HG02943 (cell line): Measurements from ENCODE around the gene PPFIBP1.
"Not testable (repeated sequence)": the region's sequence is repeated elsewhere in the genome, so short reads cannot be mapped to it uniquely, and the experiment has no call there.

Experiments used
- ATAC-seq: cut with Tn5 transposase; IDR thresholded peaks from one replicate; pipeline ENCODE4 v1.9.1; 2021; ENCODE audit warnings: mild to moderate bottlenecking, low read depth, moderate library complexity; ENCODE audit not compliant: unreplicated experiment

The PPFIBP1 gene

DNA sequence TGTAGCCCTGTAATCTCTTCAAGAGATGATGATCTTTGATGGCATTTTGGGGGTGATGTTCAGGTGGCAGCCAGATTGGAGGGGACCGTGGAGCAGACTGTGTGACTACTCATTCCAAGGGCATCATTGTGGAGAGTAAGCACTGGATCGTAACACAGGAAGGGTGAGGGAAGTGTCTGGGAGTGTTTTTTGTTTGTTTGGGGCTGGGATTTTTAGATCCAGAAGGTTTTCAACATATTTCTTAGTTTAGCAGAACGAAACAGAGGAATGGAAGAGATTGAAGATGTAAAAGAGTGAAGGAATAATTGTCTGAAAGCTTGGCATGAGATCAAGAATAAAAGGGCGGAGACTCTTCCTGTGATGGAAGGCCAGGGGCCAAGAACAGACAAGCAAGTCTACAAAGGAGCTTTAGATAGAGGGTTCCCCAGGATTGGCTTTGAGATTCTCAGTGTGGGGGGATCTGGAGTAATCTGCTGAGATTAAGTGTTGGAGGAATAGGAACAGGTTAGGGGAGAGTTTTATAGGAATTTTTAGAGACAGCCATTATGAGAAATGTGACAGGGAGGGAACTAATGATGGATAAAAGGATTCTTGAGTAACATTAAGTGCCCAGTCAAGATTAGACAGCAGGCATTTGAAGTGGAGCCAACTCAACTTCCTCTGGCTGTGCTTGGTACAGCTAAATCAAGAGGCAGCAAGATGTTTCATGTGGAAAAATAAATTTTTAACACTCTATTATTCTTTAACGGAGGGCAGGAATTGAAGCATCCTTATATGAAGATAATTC, 92.5 kb downstream of the PPFIBP1 start:
- no peak for ATAC-seq

DNA sequence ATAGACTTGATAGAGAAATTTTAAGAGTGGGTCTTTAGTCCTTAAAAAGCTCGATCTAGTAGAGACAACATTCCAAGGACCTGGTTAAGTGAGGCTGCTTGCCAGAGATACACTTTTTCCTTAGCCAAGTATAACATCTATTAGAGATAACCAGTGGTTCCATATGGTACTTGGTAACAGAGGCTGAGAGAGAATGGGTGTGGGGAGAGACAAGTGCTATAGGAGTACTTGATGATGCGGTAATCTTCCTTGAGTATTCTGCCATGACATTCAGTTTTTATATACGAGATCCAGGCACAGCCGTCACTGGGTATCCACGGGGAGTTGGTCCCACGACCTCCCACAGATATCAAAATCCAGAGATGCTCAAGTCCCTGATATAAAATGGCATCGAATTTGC, 94.8 kb downstream of the PPFIBP1 start:
- ATAC-seq, result no peak

DNA sequence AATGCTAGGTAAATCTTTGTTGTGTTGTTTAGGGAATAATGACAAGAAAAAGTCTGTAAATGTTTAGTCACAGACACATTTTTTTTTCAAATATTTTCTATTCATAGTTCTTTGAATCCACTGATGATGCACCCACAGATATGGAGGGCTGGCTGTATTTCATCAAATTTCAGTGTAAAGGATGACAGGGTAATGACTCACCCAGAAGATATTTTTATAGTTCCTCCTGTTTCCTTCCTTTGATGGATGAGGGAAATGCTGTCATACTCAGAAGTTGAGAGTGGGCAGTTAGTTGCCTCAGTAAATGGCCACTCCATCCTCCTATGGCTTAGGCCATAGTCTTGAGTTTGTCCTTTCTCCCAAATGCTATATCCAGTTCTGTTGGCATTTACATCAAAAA, 95.3 kb downstream of the PPFIBP1 start:
- no peak for ATAC-seq

DNA sequence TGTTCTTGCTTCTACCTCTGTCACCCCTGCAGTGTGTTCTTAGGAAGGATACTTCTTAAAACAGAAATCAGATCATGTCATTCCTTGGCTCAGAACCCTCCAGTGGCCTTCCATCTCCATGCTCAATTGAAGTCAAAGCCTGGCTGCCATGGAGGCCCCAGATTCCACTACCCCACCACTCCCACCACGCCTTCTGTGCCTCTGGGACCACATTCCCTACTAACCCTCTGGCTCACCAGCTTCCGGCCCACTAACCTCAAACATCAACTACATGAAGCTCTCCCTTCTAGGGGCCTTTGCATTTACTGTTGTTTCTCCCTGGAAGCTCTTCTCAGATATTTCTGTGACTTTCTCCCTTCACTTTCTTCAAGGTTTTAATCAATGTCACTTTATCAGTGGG, 96.1 kb downstream of the PPFIBP1 start:
- ATAC-seq, result no peak

DNA sequence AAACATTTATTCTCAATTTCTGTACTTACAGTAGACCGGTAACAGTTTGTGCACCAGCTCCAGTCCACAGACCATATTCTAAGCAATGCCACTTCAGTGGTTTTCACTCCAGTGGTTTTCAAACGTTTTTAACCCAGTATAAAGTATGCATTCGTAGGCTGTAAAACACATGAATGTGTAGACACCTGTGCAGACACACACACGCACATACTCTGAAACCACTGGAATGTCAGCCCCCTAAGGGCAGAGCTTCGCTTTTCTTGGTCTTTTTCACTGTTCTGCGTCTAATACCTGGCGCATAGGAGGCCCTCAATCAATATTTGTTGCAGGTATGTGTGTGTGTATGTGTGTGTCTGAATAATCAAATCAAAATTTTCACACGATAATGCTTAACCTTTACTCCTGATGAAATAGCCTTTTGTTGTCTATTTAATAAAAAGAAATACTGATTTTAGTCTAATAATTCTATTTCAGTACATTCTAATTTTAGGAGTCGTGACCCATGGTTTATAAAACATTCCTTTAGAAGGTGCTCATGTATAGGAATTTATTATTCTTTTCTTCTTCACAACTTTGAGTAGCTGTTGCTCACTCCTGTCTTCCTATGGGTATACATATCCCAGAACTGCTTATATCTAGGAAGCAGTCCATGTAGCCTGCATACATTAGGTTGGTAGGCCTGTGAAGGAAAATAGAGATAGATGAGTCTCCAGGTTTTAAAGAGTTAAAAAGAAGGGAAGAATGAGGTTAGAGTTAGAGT, 98.6 kb downstream of the PPFIBP1 start:
- no peak for ATAC-seq

DNA sequence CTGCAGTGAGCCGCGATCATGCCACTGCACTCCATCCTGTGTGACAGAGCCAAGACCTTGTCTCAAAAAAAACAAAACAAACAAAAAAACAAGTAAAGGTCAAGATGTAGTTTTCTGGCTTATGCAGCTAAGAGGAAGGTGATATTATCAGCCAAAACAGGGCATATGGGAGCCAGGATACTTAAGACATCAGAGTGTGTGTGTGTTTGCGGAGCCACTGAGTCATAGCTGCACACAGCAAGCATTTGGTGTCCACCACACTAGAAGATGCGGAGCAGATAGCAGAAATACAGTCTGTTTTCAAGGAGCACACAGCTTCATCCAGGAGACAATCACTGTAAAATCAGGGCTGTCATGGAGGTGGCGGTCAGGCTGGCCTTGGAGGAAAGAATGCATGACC, 99.6 kb downstream of the PPFIBP1 start:
- no peak for ATAC-seq

DNA sequence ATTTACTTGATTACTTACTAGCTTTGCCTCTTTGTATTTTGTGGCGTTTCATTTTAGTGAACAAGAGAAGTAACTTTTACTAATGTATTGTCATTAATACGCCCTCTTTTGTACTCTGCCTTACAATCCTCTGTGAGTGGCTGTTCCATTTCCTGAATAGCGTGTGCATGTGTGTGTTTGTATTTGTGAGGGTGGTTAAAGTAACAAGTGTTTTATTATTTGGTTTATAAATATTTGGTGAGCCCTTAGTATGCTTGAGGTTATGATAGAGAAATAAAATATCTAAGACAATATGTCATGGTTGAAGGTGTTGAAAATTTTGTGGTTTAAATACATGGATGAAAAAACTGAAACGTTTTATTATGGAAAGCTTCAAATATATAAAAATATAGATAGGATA, 100.6 kb downstream of the PPFIBP1 start:
- ATAC-seq, result no peak

DNA sequence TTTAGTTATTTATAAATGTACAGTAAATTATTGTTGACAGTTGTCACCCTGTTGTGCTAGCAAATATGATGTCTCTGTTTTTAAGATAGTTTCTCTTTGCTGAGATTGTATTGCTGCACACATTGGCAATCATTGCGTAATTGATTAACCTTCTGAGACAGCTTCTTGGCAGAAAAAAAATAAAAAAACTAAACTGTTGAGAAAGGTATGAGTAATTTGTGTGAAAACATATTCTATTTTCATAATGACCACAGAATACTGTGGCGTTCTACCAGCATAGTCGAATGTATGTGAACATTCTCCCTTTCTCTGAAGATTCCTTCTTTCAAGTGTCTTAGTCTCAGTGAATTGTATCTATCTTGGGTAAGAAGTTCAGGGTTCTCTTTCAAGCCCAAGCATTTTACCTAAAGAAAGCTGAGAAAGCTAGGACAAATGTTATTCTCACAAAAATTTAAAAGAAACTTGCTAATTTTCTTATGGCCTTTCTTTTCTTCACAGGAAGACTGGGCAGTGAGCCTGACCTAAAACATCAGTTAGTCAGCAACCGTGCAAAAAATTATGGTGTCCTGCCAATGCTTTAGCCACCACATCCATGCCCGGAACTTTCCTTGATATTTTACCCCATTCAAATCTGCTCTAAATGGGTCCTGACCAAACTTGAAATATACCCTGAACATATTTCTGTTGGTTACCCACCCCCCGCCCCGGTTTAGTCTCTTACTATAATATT, 103.3 kb downstream of the PPFIBP1 start:
- ATAC-seq, result no peak

DNA sequence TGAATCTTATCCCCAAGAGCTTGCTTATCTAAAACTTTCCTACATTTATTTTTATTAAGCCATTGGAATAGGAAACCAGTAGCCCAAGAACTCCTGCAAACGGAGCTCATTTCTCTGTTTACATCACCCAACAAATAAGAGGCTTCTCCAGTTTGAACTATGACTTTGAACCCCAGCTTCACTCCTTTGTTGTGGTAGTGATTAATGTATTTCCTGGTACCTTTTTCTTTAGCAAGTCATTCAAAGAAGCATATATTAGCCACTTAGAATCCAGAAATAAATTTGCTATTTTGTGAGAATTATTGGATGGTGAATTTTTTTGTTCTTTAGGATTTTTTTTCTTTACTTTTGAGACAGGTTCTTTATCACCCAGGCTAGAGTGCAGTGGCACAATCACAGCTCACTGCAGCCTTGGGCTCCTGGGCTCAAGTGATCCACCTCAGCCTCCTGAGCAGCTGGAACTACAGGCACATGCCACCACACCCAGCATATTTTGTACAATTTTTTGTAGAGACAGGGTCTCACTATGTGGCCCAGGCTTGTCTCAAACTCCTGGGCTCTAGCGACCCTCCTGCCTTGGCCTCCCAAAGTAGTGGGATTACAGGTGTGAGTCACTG, 104.0 kb downstream of the PPFIBP1 start:
- ATAC-seq, result not testable (repeated sequence)

DNA sequence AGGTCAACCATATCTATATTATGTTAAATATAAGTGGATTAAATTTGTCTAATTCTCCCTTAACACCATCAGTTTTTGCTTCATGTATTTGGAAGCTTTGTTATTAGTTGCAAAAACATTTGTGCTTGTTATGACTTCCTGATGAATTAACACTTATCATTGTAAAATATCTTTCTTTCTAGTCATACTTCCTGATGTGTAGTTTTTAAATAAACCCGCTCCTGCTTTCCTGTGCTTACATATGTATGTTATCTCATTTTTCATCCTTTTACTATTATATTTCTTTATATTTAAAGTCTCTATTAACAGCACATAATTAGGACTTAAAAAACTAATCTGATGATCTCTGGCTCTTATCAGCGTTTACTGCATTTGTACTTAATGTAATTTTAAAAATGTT, 106.2 kb downstream of the PPFIBP1 start:
- ATAC-seq, result not testable (repeated sequence)

DNA sequence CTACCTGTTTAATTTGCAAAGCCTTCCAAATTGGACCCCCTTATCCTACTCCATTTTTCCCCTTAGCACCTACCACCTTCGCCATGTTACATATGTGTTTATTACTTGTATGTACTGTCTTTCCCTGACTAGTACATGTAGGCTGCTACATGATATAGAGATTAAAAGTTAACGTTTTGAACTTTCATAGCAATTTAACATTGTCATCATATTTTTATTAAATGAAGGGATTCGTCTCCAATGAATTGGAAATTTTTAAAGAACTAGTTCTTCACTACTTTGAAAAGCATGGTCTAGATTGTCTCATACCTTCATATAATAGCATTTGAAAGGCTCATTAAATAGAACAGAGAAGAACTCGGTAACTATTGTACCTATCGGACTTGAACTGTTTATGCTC, 107.4 kb downstream of the PPFIBP1 start:
- no peak for ATAC-seq

DNA sequence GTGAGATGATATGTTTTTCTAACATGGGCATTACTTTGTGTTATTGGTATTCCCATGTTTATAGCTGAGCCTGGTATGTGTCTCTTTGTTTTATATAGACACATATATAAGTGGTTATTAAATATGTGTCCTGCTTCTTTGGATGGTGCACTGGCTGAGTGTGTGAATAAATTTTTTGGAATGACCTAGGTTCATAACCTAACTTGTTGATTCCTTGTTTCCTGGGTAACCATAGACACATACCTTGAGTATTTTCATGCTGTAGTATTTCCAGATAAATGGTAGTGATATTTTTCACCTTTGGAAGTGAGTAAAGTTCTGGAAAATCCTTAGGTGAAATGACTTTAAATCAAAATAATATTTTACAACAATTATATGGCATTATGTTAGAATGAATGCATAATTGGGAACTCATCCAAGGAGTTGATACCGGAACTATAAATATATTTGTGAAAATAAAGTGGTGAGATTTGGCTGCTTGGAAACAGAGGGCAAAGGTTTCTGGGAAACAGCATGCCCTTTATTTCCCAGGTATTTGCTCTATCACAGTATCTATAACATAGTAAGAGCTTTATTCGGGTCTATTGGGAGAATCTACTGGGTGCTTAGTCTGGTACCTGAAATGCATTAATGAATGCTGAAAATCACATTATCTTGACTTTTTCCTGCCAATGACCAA, 107.9 kb downstream of the PPFIBP1 start:
- no peak for ATAC-seq

DNA sequence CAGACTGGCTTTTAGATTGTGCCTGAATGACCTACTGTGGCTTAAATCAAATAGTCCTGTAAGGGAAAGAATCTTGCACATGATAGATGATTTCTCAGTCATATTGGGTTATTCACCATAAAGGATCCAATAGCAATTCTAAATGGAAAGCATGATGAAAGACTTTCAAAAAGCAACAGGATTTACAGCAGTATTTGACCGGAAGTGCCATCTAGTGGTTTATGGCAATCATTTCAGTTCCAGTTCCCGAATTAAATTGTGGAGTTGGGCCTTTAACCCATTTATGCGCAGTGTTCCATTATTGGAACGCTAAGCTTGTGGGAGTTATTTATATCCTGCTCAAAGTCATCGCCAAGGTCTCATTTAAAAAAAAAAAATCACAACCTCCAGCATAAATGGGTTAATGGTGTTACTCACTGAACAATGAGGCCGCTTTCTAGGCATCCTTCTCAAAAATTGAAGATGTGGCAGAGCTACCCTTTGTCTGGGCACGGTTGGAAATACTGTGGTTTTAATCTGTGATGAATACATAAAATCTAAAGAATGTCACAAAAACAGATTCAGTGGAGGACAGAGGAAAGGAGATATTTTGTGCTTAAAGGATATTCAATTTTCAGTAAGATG, 111.5 kb downstream of the PPFIBP1 start:
- no peak for ATAC-seq

DNA sequence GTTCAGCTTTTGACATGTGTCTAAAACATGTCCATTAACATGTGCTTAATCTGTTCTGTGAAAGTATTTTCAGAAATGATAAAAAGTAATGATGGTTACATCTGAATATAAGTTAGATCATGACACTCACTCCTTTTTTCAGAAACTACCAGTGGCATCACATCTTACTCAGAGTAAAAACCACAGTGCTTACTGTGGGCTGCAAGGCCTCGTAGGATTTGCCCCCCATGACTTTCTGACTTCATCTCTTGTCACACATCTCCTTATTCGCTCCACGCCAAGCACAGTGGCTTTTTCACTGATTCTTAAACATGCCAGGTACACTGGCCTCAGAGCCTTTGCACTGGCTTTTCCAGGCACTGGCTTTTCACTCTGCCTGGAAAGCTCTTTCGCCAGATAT, 112.6 kb downstream of the PPFIBP1 start:
- ATAC-seq, result not testable (repeated sequence)

DNA sequence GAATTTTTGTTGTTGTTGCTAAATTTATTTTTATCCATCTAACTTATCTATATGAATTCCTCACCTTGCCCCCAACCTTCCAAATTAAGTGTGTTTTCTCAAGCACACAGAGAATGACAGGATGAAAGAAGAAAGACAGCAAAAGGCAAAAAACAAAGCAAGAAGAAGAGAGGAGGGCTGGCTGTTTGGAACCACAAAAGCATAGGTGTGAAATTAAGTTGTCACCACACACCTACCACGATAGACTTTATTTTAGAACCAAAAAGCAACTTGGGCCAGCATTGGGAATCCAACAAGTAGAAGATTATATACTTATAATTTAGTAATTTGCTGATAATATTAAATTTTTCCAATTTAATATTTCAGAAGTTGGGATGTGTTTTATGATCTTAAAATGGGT, 113.5 kb downstream of the PPFIBP1 start:
- ATAC-seq, result no peak

DNA sequence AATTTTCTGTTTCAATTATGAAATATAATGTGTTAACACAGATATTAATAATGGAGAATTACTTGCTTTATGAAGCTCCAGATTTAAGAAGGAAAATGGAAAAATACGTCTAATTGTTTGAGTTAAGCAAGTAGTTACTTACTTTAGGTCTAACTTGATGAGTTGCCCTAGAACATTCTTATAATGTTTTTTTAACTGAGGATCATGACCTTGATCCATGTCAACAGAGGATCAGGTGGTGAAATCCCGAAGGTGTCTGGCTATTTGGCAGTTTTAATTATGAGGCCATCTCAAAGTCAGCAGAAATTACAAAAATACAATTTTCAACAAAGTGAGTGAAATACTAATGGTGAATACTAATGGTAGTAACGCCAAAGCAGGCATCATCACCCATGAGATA, 115.3 kb downstream of the PPFIBP1 start:
- no peak for ATAC-seq

DNA sequence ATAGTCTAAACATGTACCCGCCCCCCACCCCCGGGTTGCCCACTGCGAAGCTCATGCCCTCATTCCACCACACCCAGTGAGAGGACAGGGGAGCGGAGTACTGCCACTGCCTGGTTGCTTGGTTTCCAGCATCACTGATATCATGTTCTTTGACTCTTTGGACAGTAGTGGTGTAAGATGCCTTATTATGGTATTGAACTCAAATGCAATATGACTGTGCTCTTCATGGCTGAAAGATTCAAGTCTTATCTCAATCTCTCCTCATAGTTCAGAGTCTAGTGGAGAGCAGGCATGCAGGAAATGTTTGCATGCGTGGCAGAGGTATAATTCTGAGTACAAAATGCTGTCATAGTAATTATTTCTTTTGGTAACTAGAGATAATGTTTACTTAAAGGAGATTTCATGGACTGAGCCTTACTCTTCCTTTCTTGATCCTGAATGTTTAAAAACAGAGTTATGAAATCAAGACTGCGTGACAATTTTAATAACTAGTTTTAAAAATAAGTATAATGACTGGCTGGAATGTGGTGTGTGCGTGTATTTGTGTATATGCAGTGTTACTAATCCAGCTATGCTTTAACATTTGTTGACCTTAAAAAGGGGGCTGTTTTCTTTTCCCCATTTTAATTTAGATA, 116.7 kb downstream of the PPFIBP1 start:
- not testable (repeated sequence) for ATAC-seq

DNA sequence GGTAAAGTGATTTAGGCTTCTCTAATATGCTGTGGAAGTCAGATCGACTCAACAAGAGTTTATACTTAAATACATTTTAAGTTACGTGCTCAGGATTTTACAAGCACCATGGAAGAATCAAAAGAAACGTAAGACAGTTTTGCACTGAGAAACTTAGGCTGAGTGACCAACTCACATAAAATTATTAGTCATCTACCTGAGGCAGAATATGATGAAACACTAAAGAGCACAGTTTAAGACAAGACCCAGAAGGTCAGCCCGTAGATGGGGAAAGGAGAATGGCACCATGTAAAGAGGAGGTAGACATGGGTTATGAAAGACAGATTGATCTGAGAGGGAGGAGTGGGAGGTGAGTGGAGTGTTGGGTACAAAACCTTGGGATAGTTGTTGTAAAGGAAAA, 118.4 kb downstream of the PPFIBP1 start:
- not testable (repeated sequence) for ATAC-seq

DNA sequence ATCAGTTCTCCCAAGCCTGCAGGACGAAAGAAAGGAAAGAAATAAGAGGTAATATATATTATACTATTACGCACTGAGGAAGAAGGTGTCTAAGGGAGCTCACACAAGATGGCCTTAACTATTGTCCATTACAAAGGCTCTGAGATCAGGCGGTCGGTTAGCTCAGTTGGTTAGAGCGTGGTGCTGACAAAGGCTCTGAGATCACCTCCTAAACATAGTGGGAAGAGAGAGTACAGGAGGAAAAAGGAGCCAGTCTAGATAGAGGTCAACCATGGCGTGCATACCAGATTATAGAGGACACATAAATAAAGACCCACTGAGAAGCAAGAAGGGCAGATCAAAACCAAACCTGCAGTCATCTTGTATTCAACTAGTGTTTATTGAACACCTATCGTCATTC, 118.9 kb downstream of the PPFIBP1 start:
- not testable (repeated sequence) for ATAC-seq
